Body of pancreas (tissue), 4 donors: ENCODE data around the gene GSTA2.
"Not testable (repeated sequence)": the region's sequence is repeated elsewhere in the genome, so short reads cannot be mapped to it uniquely, and the experiment has no call there.

Source experiments
- CTCF ChIP-seq, 7 experiments: fragments of 450-650 bp in 4 of 7; fragments of 200-600 bp in 3 of 7; sonication (generic) in 3 of 7; IDR thresholded peaks; one replicate each; pipeline ENCODE4 v1.5.1; 2016 to 2019; ENCODE audit warnings: antibody characterized with exemption in 7 of 7
- POLR2A ChIP-seq, 3 donors: fragments of 450-650 bp; IDR thresholded peaks; one replicate each; pipeline ENCODE4 v1.6.1; 2016; ENCODE audit warnings: antibody characterized with exemption in 3 of 3, mild to moderate bottlenecking in 2 of 3

- peak in 1 of 7 experiments; percentile 17 for TF ChIP-seq CTCF (IDR thresholded peaks at IDR 0.05)
- TF ChIP-seq POLR2A (IDR thresholded peaks at IDR 0.05) = not testable (repeated sequence)
These were observed 40.5 kb upstream of the GSTA2 start, which contains the start of gene GSTA1 for GRCh38 chr6:52803668-52804255.
